HG03469 (cell line): ENCODE measurements around the gene C5orf15.
"Not testable (repeated sequence)": the region's sequence is repeated elsewhere in the genome, so short reads cannot be mapped to it uniquely, and the experiment has no call there.

Experiments used
- ATAC-seq: cut with Tn5 transposase; IDR thresholded peaks from one replicate; pipeline ENCODE4 v1.9.1; 2021; ENCODE audit warnings: mild to moderate bottlenecking, moderate library complexity, moderate number of reproducible peaks; ENCODE audit not compliant: unreplicated experiment

C5orf15 gene

GRCh38 chr5:133963493-133964128 lies 4.8 kb downstream of the C5orf15 start:
- ATAC-seq: no peak

- no peak for ATAC-seq
Measured at GRCh38 chr5:133962801-133963476, 5.5 kb downstream of the C5orf15 start.

GRCh38 chr5:133962131-133962530 lies 6.3 kb downstream of the C5orf15 start:
- ATAC-seq: no peak

GRCh38 chr5:133959643-133960042 lies 8.8 kb downstream of the C5orf15 start:
- no peak for ATAC-seq

GRCh38 chr5:133957591-133957990 lies 10.8 kb downstream of the C5orf15 start:
- ATAC-seq: peak; percentile 76

DNA sequence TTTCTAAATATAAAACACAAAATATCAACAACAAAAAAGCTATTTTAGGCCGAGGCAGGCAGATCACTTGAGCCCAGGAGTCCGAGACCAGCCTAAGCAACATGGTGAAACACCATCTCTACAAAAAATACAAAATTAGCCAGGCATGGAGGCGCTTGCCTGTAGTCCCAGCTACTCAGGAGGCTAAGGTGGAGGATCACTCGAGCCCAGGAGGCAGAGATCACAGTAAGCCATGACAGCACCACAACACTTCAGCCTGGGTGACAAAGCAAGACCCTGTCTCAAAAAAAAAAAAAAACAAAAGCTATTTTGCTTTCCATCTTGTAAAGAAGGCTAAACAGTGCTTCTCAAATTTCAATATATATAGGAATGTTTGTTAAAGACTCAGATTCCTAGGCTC lies 11.3 kb downstream of the C5orf15 start:
- no peak for ATAC-seq

DNA sequence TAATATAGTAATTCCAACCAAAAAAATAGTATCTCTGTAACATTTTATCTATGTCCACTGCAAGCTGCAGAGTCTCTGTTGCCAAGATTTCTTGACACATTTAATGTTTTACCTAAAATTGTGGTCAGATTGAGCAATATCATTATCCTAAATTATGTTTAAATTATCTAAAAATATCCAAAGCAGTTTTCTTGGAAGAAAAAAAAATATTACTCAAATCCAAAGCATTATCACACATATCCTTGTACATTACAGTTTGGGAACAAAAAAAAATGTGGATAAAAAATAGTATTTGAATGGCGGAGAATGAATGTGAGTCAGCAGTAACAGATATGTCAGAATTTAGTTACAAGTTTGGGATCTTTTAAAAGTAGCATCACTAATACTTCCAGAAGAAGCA lies 12.2 kb downstream of the C5orf15 start:
- not testable (repeated sequence) for ATAC-seq

- ATAC-seq: no peak
Measured at GRCh38 chr5:133953568-133954145, 14.8 kb downstream of the C5orf15 start.

GRCh38 chr5:133952729-133953567 lies 15.5 kb downstream of the C5orf15 start:
- ATAC-seq: no peak

DNA sequence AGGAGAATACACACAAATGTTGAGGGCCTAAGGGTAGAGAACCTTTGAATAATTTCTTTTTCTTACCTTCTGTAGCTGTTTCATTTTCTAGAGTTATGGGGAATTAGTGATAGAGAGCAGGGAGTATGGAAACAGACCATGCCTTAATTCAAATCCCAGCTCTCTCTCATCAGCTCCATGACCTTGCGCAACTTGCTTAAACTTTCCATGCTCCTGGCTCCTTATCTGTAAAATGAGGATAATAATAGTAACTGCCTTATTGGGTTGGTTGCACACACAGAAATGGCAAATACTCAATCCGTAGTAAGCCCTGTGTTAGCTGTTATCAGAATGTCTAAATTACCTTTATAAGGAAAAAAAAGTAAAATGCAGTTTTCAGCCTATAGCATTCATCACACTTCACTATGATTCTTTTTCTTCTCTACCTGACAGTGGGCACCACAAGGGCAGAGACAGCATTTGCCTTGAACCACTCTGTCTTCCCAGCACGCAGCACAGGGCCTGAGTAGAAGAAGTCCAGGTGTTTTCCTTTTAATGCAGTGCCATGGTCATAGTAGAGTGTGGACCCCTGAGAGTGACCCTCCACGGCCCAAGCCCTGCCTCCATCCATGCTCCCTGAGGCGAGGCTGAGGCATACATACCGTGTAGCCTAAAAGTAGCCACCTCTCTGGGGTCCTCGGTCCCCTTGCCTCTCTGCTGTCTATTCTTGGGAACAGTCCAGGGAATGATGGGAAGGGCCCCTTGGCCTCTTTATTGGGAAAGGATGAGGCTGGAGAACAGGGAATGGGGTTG lies 17.4 kb downstream of the C5orf15 start:
- ATAC-seq: no peak

GRCh38 chr5:133948721-133949120 lies 19.7 kb downstream of the C5orf15 start:
- no peak for ATAC-seq

- no peak for ATAC-seq
Measured at GRCh38 chr5:133947431-133947841, 21.0 kb downstream of the C5orf15 start.

GRCh38 chr5:133945568-133945967 lies 22.9 kb downstream of the C5orf15 start:
- ATAC-seq: no peak

GRCh38 chr5:133944263-133945185 lies 23.9 kb downstream of the C5orf15 start:
- no peak for ATAC-seq

- no peak for ATAC-seq
Measured at GRCh38 chr5:133943475-133943817, 25.0 kb downstream of the C5orf15 start.

- ATAC-seq: no peak
Measured at GRCh38 chr5:133942614-133943474, 25.6 kb downstream of the C5orf15 start.

DNA sequence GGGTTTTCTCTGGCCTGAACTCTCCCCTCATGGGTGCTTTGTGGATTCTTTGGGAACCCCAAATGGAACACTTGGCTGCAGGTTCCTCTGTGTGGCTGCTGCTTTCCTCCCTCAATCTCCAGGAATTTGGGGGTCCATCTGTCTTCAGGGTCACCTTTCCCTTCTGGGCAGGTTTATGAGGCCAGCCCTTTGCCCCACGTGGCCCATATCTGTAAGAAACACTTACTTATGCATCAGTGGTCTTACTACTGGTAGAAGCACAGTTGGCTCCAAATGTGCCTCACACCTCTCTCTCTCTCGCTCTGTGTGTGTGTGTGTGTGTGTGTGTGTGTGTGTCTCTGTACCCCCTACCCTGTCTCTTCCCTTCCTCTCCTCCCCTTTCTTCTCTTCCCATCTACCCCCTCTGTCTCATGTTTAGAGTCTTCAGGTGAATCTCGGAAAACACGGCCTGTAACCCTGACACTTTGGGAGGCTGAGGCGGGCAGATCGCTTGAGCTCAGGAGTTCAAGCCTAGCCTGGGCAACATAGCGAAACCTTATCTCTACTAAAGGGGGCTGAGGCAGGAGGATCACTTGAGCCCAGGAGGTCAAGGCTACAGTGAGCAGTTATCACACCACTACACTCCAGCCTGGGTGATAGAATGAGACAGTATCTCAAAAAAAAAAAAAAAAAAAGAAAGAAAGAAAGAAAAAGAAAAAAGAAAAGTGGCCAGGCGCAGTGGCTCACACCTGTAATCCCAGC lies 26.8 kb downstream of the C5orf15 start:
- ATAC-seq: no peak

- ATAC-seq: no peak
Measured at GRCh38 chr5:133939668-133940067, 28.8 kb downstream of the C5orf15 start.
